A673 (cell line): ENCODE measurements around the gene PHRF1.

ENCODE experiments used
- EZH2 ChIP-seq: fragments of 200-600 bp; sonication (generic); IDR thresholded peaks from 2 replicates; pipeline ENCODE4 v1.6.1; 2017; ENCODE audit warnings: borderline replicate concordance, low read depth, mild to moderate bottlenecking, mixed read lengths, antibody characterized with exemption, low read length; ENCODE audit not compliant: poor library complexity, severe bottlenecking
- TF ChIP-seq, protein P1 (sequence below): fragments of 300-800, 200-600 bp; sonication (generic); conservative IDR thresholded peaks from 2 replicates; pipeline ENCODE4 v1.5.1; 2017; ENCODE audit warnings: low read depth, mild to moderate bottlenecking, antibody characterized with exemption, low read length, moderate library complexity, mixed read lengths

DNA sequence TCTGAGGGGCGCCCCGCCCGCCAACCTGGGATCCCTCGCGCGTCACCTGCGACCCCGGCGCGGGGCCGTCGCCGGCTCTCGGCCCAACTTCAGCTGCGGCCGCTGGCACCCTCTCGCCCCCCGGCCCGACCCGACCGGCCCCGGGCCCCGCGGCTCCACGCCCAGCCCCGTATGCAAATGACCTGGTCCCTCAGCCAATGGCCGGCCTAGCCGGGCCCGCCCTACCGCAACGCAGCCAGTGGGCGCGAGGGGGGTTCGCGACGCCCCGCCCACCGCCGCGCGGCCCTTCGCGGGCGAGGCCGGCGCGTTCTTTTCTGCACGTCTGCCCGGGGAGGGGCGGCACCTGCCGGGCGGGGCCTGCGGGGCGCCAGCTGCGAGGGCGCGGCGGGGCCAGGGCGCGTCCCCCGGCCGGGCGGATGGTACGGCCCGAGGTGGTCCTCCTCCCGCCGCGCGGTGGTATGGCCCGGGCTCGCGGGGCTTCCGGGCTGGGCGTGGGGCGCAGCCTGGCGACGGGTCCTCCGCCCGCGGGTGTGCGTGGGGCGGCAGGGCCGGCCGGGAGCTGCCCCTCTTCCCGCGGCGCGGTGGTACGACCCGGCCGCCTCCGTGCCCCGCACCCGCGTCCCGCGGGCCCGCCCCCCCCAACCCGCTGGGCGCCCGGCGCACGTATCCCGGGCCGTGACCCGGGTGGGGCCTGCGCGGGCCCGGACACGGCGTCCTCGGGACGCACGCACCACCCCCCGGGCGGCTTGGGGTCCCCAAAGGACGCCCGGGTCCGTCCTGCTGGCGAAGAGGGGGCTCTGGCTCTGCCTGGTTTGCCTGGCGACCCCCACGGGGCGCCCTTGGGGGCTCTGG lies 7.7 kb upstream of the PHRF1 start:
- TF ChIP-seq, protein P1, sequence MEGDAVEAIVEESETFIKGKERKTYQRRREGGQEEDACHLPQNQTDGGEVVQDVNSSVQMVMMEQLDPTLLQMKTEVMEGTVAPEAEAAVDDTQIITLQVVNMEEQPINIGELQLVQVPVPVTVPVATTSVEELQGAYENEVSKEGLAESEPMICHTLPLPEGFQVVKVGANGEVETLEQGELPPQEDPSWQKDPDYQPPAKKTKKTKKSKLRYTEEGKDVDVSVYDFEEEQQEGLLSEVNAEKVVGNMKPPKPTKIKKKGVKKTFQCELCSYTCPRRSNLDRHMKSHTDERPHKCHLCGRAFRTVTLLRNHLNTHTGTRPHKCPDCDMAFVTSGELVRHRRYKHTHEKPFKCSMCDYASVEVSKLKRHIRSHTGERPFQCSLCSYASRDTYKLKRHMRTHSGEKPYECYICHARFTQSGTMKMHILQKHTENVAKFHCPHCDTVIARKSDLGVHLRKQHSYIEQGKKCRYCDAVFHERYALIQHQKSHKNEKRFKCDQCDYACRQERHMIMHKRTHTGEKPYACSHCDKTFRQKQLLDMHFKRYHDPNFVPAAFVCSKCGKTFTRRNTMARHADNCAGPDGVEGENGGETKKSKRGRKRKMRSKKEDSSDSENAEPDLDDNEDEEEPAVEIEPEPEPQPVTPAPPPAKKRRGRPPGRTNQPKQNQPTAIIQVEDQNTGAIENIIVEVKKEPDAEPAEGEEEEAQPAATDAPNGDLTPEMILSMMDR = no peak
- TF ChIP-seq EZH2 = no peak
